Fibroblast of pulmonary artery (primary cell): Measurements from ENCODE around the gene CER1.

Source experiments
- DNase-seq: peaks from one replicate; pipeline ENCODE4 v3.0.0-alpha.2; 2010; ENCODE audit warnings: low read depth
- H3K4me3 ChIP-seq: replicated peaks from 2 replicates; pipeline ENCODE4 v1.5.1; 2011; ENCODE audit warnings: low read depth, mild to moderate bottlenecking, control low read depth, low read length, moderate library complexity
- TF ChIP-seq, protein P1 (sequence below): IDR thresholded peaks from 2 replicates; pipeline ENCODE4 v1.5.1; 2011; ENCODE audit warnings: mild to moderate bottlenecking, control low read depth, low read length, inconsistent platforms; ENCODE audit errors: missing control alignments

CER1 gene

DNA sequence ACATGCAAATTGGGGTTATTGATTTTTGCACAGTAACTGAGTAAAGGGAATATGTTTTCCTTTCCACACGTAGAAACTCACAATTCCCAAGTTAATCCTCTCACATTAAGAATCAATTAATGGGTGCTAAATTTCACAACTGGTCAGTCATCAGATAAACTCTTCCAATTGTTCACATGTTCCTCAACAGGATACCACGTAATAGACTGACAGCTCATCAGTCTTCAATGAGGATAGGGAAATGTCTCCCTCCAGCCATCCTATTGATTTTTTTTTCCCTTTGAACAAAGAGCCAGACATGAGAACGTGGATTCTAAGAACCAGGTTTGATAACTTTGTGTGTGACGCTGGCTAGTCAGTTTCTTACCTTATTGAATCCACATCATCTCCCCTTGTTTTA is 768 bp upstream of the CER1 start:
- DNase-seq: no peak
- TF ChIP-seq, protein P1, sequence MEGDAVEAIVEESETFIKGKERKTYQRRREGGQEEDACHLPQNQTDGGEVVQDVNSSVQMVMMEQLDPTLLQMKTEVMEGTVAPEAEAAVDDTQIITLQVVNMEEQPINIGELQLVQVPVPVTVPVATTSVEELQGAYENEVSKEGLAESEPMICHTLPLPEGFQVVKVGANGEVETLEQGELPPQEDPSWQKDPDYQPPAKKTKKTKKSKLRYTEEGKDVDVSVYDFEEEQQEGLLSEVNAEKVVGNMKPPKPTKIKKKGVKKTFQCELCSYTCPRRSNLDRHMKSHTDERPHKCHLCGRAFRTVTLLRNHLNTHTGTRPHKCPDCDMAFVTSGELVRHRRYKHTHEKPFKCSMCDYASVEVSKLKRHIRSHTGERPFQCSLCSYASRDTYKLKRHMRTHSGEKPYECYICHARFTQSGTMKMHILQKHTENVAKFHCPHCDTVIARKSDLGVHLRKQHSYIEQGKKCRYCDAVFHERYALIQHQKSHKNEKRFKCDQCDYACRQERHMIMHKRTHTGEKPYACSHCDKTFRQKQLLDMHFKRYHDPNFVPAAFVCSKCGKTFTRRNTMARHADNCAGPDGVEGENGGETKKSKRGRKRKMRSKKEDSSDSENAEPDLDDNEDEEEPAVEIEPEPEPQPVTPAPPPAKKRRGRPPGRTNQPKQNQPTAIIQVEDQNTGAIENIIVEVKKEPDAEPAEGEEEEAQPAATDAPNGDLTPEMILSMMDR: no peak
- H3K4me3 ChIP-seq: no peak overlapping the region

DNA sequence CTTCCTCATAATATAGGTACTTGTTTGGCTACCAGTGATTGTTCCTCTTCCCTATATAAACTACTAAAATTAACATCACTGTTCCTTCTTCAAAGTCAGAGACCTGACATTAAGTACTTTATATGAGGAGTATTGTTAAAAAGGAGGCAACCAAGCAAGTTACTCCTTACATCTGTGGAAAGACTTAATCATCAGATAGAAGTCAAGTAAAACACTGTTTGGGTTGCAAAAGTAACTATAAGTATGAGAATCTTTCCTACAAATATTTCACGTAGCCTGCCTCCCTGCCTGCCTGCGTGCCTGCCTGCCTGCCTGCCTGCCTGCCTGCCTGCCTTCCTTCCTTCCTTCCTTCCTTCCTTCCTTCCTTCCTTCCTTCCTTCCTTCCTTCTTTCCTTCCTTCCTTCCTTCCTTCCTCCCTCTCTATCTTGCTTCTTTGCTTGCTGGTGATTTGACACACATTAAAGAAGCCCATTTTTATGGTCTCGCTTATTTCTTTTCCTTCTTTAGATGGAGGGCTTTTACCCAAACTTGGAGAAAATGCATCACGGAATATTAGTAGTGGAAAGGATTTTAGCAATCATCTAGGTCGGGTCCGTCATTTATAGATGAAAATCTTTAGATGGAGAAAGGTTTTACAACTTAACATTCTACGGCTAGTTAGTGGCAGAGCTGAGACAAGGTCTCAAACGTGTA is 3.2 kb downstream of the CER1 start:
- TF ChIP-seq, protein P1: no peak
- H3K4me3 ChIP-seq: no peak overlapping the region
- no peak for DNase-seq

DNA sequence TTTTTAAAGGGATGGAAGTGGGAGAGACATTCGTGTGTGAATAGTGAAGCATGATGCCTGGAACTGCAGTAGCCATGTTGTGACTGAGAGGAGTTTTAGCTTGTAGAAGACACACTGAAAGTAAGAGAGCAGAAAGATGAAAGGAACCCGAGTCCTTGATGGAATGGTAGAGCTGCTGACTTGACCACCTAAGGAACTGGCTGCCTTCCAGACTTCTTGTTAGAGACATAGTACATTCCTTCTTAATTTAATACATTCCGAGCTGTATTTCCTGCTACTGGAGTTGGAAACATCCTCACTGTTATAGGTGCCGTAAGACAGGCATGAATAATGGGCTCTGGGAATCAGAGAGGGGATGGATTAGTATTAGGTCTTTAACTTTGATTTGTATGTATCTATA is 7.4 kb downstream of the CER1 start:
- H3K4me3 ChIP-seq: no peak overlapping the region
- DNase-seq: no peak
- TF ChIP-seq, protein P1: no peak

DNA sequence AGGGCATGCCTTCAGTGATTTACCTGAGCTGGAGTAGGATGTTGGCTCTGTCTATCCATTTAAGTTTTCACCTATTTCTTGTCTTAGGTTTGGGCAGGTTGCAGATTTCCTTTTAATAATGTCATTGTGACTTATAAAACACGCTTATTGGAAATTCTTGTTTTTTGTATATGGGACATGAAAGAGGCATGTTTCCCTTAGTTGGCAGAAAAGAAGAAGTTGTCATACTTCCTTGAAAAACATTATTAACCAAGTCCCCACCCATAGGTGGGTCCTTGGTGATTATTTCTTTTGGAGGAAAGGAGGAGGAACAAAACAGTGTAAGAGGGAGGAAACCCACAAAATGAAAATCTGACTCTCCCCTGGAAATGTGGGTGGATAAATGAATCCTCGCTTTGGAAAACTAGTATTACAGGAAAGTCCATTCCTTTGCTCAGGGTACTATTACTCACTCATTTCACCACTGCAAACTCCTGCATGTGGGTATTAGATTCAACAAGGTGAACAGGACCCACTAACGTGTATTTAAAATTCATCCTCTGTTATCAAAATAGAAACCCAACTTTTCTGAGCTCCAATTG is 9.3 kb downstream of the CER1 start:
- no peak for DNase-seq
- TF ChIP-seq, protein P1: no peak

DNA sequence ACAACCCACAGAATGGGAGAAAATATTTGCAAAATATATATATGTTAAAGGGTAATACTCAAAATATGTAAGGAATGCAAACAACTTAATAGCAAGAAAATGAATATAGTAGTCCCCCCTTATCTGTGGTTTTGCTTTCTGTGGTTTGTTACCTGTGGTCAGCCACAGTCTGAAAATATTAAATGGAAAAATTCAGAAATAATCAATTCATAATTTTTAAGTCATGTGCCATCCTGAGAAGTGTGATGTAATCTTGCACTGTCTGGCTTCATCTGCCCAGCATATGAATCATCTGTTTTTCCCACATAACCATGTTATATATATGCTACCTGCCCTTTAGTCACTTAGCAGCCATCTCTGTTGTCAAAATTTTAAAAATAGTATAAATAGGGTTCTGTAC is 11.7 kb downstream of the CER1 start:
- peak; percentile 39 for DNase-seq
- H3K4me3 ChIP-seq: no peak overlapping the region
- TF ChIP-seq, protein P1: no peak

More for the DNA sequence above, 9.3 kb downstream of the CER1 start:
- no peak overlapping the region for H3K4me3 ChIP-seq

DNA sequence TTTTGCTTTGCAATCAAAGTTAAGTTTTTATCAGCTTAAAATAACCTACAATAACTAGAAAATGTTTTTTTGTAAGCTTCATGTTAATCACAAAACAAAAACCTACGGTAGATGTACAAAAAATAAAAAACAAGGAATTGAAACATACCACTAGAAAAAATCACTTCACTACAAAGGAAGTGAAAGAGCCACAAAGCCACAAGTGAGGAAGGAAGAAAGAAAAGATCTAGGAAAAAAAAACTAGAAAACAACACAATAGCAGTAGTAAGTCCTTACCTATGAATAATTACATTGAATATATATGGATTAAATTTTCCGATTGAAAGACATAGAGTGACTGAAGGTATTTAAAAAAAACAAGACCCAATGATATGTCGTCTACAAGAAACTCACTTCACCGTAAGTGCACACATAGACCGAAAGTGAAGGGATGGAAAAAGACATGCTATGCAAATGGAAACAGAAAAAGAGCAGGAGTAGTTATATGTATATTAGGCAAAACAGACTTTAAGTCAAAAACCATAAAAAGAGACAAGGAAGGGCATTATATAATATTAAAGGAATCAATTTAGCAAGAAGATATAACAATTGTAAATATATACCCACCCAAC is 15.9 kb downstream of the CER1 start:
- TF ChIP-seq, protein P1: no peak
- no peak overlapping the region for H3K4me3 ChIP-seq
- DNase-seq: no peak
